T47D (cell line): ENCODE data around the gene SRXN1.
"Not testable (repeated sequence)": the region's sequence is repeated elsewhere in the genome, so short reads cannot be mapped to it uniquely, and the experiment has no call there.

Source experiments
- DNase-seq, 2 experiments: peaks; one replicate each; pipeline versions ENCODE4 v3.0.0 to v3.0.0-alpha.2; 2011 to 2012; ENCODE audit warnings: low read depth in 1 of 2, low spot score in 1 of 2
- JUND ChIP-seq: IDR thresholded peaks from 2 replicates; pipeline ENCODE4 v1.6.1; 2012; ENCODE audit warnings: low read depth
- in situ Hi-C: cut with HindIII; loops from 2 replicates; pipeline ENCODE4 v1.10.0; 2016; ENCODE audit warnings: low sequenced_read_pairs, low pct_unique_long_range_greater_than_20kb

Gene SRXN1

GRCh38 chr20:645318-646106, 7.5 kb downstream of the SRXN1 start:
- no peak for TF ChIP-seq JUND
- DNase-seq: peak; percentile 73 to 92
- in situ Hi-C loops: no loop called here

GRCh38 chr20:644692-645317, 8.2 kb downstream of the SRXN1 start:
- TF ChIP-seq JUND: no peak
- DNase-seq: no peak
- in situ Hi-C loops: no loop called here

- no peak for TF ChIP-seq JUND
- no peak for DNase-seq
- in situ Hi-C loops: no loop called here
Observed at GRCh38 chr20:642398-643174, 10.4 kb downstream of the SRXN1 start.

- DNase-seq, in situ Hi-C loops: not testable (repeated sequence)
Observed at GRCh38 chr20:642013-642397, 11.0 kb downstream of the SRXN1 start.

GRCh38 chr20:641516-641875, 11.5 kb downstream of the SRXN1 start:
- in situ Hi-C loops: no loop called here
- DNase-seq: no peak
- no peak for TF ChIP-seq JUND

- in situ Hi-C loops: no loop called here
- no peak for DNase-seq
- no peak for TF ChIP-seq JUND
Observed at GRCh38 chr20:640674-641515, 12.1 kb downstream of the SRXN1 start.

- TF ChIP-seq JUND: no peak
- no peak for DNase-seq
- in situ Hi-C loops: no loop called here
Observed at GRCh38 chr20:638579-638978, 14.4 kb downstream of the SRXN1 start.

GRCh38 chr20:637559-637958, 15.4 kb downstream of the SRXN1 start:
- TF ChIP-seq JUND: no peak
- in situ Hi-C loops: no loop called here
- DNase-seq: peak in 1 of 2 experiments; percentile 71

GRCh38 chr20:635893-636338, 17.1 kb downstream of the SRXN1 start:
- no peak for DNase-seq
- TF ChIP-seq JUND: no peak
- in situ Hi-C loops: no loop called here

- no peak for DNase-seq
- in situ Hi-C loops: no loop called here
- TF ChIP-seq JUND: no peak
Observed at GRCh38 chr20:635028-635892, 17.7 kb downstream of the SRXN1 start.

- DNase-seq: no peak
- no peak for TF ChIP-seq JUND
- in situ Hi-C loops: no loop called here
Observed at GRCh38 chr20:634148-634925, 18.7 kb downstream of the SRXN1 start.
